IMR-90 (cell line): ENCODE results near the gene PAK4. TPM values are rescaled to one million over a fixed set of nuclear protein-coding genes. Genes with fewer than 3 reads are reported as not detected.

ENCODE experiments used
- ATAC-seq: fragments of 200-7000 bp; cut with Tn5 transposase; 2 replicates; pipeline ENCODE4 v1.9.1; 2020; ENCODE audit warnings: low read depth, mild to moderate bottlenecking, moderate library complexity
- BruUV-seq: library from RNA; stranded (reverse); fragments of 400-500 nt; replicated peaks from 2 replicates; lab custom pipeline; 2021; lab: Mats Ljungman, UMichigan
- CTCF ChIA-PET: fragments of 300-600 bp; formaldehyde crosslinking; extraction: SDS; loops from one replicate; lab custom pipeline; 2021; ENCODE audit warnings: antibody characterized with exemption; lab: Yijun Ruan, JAX
- POLR2A ChIA-PET: fragments of 300-600 bp; sonication (Branson Sonifier 250); formaldehyde crosslinking; loops from one replicate; lab custom pipeline; 2022; ENCODE audit warnings: antibody characterized with exemption; ENCODE audit not compliant: unreplicated experiment; lab: Charles Lee
- DNase-seq: peaks from one replicate; pipeline ENCODE4 v3.0.0; 2013
- H2AFZ ChIP-seq: replicated peaks from 2 replicates; pipeline ENCODE3; 2013; ENCODE audit warnings: low read length, mild to moderate bottlenecking; ENCODE audit not compliant: poor library complexity
- H2AK5ac ChIP-seq: 2 replicates; pipeline ENCODE4 v1.6.1; 2013; ENCODE audit warnings: low read depth, low read length, inconsistent platforms
- H2AK9ac ChIP-seq: replicated peaks from 2 replicates; pipeline ENCODE3; 2013; ENCODE audit warnings: mild to moderate bottlenecking, low read depth, low read length, moderate library complexity; ENCODE audit not compliant: poor library complexity
- H2BK120ac ChIP-seq: 2 replicates; pipeline ENCODE4 v1.6.1; 2013; ENCODE audit warnings: low read depth, low read length, inconsistent platforms
- H2BK15ac ChIP-seq: 3 replicates; pipeline ENCODE4 v1.6.1; 2013; ENCODE audit warnings: low read depth, low read length, inconsistent platforms
- H2BK20ac ChIP-seq: 2 replicates; pipeline ENCODE4 v1.6.1; 2013; ENCODE audit warnings: low read depth, mild to moderate bottlenecking, inconsistent platforms, low read length, moderate library complexity
- H2BK5ac ChIP-seq: 2 replicates; pipeline ENCODE4 v1.6.1; 2013; ENCODE audit warnings: mild to moderate bottlenecking, low read depth, low read length, inconsistent platforms; ENCODE audit not compliant: poor library complexity, severe bottlenecking
- H3K14ac ChIP-seq: replicated peaks from 2 replicates; pipeline ENCODE4 v1.6.1; 2013; ENCODE audit warnings: low read depth, low read length, inconsistent platforms
- H3K18ac ChIP-seq: 2 replicates; pipeline ENCODE4 v1.6.1; 2013; ENCODE audit warnings: low read depth, low read length, control low read depth
- H3K23ac ChIP-seq: 2 replicates; pipeline ENCODE4 v1.6.1; 2013; ENCODE audit warnings: low read depth, low read length, inconsistent platforms
- H3K27ac ChIP-seq: 2 replicates; pipeline ENCODE4 v1.5.1; 2013; ENCODE audit warnings: mild to moderate bottlenecking, control low read depth, low read length; ENCODE audit not compliant: insufficient read depth
- H3K27me3 ChIP-seq: 2 replicates; pipeline ENCODE4 v1.6.1; 2013; ENCODE audit warnings: low read length; ENCODE audit not compliant: control insufficient read depth, insufficient read depth
- H3K36me3 ChIP-seq: 2 replicates; pipeline ENCODE4 v1.6.1; 2013; ENCODE audit warnings: low read length, mixed read lengths; ENCODE audit not compliant: control insufficient read depth, insufficient read depth
- H3K4ac ChIP-seq: 2 replicates; pipeline ENCODE4 v1.6.1; 2013; ENCODE audit warnings: low read depth, low read length, inconsistent platforms
- H3K4me1 ChIP-seq: 2 replicates; pipeline ENCODE4 v1.6.1; 2013; ENCODE audit warnings: low read length, mixed read lengths; ENCODE audit not compliant: control insufficient read depth, insufficient read depth
- H3K4me2 ChIP-seq: 2 replicates; pipeline ENCODE4 v1.6.1; 2013; ENCODE audit warnings: low read depth, mild to moderate bottlenecking, control low read depth, low read length, moderate library complexity
- H3K4me3 ChIP-seq: 2 replicates; pipeline ENCODE4 v1.5.1; 2013; ENCODE audit warnings: low read depth, mild to moderate bottlenecking, control low read depth, low read length, moderate library complexity; ENCODE audit not compliant: insufficient read depth
- H3K56ac ChIP-seq: 2 replicates; pipeline ENCODE4 v1.6.1; 2013; ENCODE audit warnings: low read length, inconsistent platforms; ENCODE audit not compliant: insufficient read depth; ENCODE audit errors: extremely low read depth
- H3K79me1 ChIP-seq, 2 experiments: 2 replicates each; pipeline ENCODE4 v1.6.1; 2013; ENCODE audit warnings: low read length in 2 of 2, inconsistent platforms in 1 of 2, low read depth in 1 of 2
- H3K9ac ChIP-seq: 2 replicates; pipeline ENCODE4 v1.6.1; 2013; ENCODE audit warnings: low read depth, low read length, control low read depth
- H3K9me1 ChIP-seq: 2 replicates; pipeline ENCODE4 v1.6.1; 2013; ENCODE audit warnings: low read length, inconsistent platforms; ENCODE audit not compliant: insufficient read depth
- H3K9me3 ChIP-seq: 2 replicates; pipeline ENCODE4 v1.6.1; 2013; ENCODE audit warnings: low read length; ENCODE audit not compliant: control insufficient read depth, insufficient read depth
- H4K20me1 ChIP-seq: 2 replicates; pipeline ENCODE4 v1.6.1; 2013; ENCODE audit warnings: low read length, inconsistent platforms; ENCODE audit not compliant: insufficient read depth
- H4K5ac ChIP-seq: 2 replicates; pipeline ENCODE4 v1.6.1; 2013; ENCODE audit warnings: mild to moderate bottlenecking, low read depth, low read length, control low read depth
- H4K8ac ChIP-seq, 2 experiments: 2 replicates each; pipeline ENCODE4 v1.6.1; 2013; ENCODE audit warnings: low read depth in 2 of 2, low read length in 2 of 2, control low read depth in 1 of 2, inconsistent platforms in 1 of 2
- H4K91ac ChIP-seq: 2 replicates; pipeline ENCODE4 v1.6.1; 2013; ENCODE audit warnings: low read depth, low read length, inconsistent platforms; ENCODE audit not compliant: insufficient read depth
- MAZ ChIP-seq: IDR thresholded peaks from 2 replicates; pipeline ENCODE4 v1.6.1; 2012; ENCODE audit warnings: low read depth, mild to moderate bottlenecking, low read length, improper control_type of control experiment, moderate library complexity, borderline replicate concordance
- NFE2L2 ChIP-seq: fragments of 150-350 bp; IDR thresholded peaks from 2 replicates; pipeline ENCODE4 v1.6.1; 2016; ENCODE audit warnings: low read depth, mild to moderate bottlenecking, low read length
- WGBS, 2 experiments: methylation state at CpG; one replicate each; pipeline versions ENCODE4 v1.1.5 to v1.1.7; 2013; ENCODE audit warnings: missing lambda C conversion rate in 2 of 2; ENCODE audit not compliant: insufficient read length in 1 of 2; ENCODE audit errors: extremely low coverage in 2 of 2; 5-methylcytosine and 5-hydroxymethylcytosine counted together
- dilution Hi-C: fragments of 300-500 bp; cut with HindIII; formaldehyde crosslinking; loops from one replicate; pipeline ENCODE4 v1.14.3; 2018; ENCODE audit warnings: low sequenced_read_pairs; ENCODE audit not compliant: unreplicated experiment
- in situ Hi-C: fragments of 300-500 bp; cut with MboI; formaldehyde crosslinking; loops from 3 replicates; pipeline ENCODE4 v1.14.3; 2019; ENCODE audit warnings: low sequenced_read_pairs, inconsistent platforms, mixed read lengths
- intact Hi-C: fragments of 100-400 bp; cut with micrococcal nuclease; formaldehyde crosslinking; loops from 2 replicates; pipeline ENCODE4 v1.10.0; 2022
- polyA plus RNA-seq, 3 experiments: library from polyadenylated mRNA; depleted of rRNA; stranded (reverse); fragments of >200 nt; gene quantifications; 2 replicates each; pipeline ENCODE4 v1.2.3, GENCODE V29; 2012; ENCODE audit warnings: low replicate concordance in 1 of 3
- total RNA-seq: library from RNA; depleted of rRNA; stranded (reverse); fragments of >200 nt; gene quantifications from 2 replicates; pipeline ENCODE4 v1.2.3, GENCODE V29; 2012

PAK4 gene
- total and polyA plus RNA-seq, 2 of the 4 experiments (the other 2 are of a cell fraction): 2.0 to 27.2 TPM

DNA sequence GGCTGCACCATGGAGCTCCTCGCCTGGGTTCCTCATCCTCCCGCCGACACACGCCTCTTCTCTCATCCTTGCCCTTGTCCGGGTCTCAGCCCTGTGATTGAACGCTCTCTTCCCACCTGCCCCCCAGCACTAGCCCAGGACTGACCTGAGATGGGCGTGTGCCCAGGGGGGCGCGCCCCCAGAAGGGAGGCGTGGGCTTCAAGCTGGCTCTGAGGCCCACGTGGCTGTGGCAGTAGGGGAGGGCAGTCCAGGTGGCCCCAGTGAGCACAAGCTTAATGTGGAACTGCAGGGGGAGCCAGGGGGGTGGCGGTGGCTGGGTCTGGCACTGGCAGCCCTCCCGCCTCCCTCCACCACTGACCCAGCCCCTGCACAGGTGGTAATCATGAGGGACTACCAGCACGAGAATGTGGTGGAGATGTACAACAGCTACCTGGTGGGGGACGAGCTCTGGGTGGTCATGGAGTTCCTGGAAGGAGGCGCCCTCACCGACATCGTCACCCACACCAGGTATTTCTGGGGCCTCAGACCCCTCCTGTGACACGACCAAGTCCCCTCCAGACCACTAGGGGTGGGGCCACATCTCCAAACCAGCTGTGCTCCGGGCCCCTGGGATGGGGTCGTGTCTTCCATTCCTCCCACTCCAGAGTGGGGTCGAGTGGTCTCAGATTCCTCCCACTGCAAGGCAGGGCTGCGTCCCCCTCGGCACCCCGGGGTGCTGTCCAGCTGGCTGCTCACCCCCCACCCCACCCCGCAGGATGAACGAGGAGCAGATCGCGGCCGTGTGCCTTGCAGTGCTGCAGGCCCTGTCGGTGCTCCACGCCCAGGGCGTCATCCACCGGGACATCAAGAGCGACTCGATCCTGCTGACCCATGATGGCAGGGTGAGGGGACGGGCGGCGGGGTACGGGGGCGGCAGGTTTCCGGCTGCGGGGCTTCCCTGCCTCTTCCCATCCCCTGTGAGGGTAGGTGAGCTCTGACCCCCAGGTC, 49.3 kb downstream of the PAK4 start:
- Histone ChIP-seq H3K18ac (no peak overlapping the region), H4K8ac (no peak overlapping the region), H2AK5ac (no peak overlapping the region), H3K27me3 (no peaks in the 10 kb centered on the region), H2BK5ac (no peak overlapping the region), H3K14ac (no peak overlapping the region), H3K36me3 (peaks cover 63% of the 10 kb centered on the region), H3K79me1 (no peaks in the 10 kb centered on the region), H3K4me3 (no peak overlapping the region), H2BK120ac (no peak overlapping the region), H3K9me1 (no peaks in the 10 kb centered on the region), H4K91ac (no peak overlapping the region), H3K4me1 (no peaks in the 10 kb centered on the region), H4K5ac (no peak overlapping the region), H3K23ac (no peak overlapping the region), H3K4ac (no peak overlapping the region), H2BK20ac (no peak overlapping the region), H4K20me1 (no peaks in the 10 kb centered on the region), H2AFZ (no peak overlapping the region), H2AK9ac (no peak overlapping the region), H3K4me2 (no peak overlapping the region), H3K56ac (no peak overlapping the region), H3K9me3 (no peaks in the 10 kb centered on the region), H2BK15ac (no peak overlapping the region), H3K27ac (no peak overlapping the region), H3K9ac (no peak overlapping the region)
- DNase-seq (no peak), ATAC-seq (no peak)
- TF ChIP-seq MAZ (no peak), NFE2L2 (no peak)
- dilution Hi-C loops: no loop called here
- intact Hi-C loops: no loop called here
- ChIA-PET CTCF (interaction anchor here (0.6 kb wide), 1 partner anchor 67 kb away, joined by 3 read pairs; no protein-coding TSS in a partner anchor), POLR2A (no interaction called here)
- in situ Hi-C loops: no loop called here
- WGBS, 2 experiments: 69% methylated on average over 6 of the region's 43 CpGs; no CpG with 5 or more reads in 1 of the 2 experiments
- no TSS peak for BruUV-seq
